ENCODE measurements around the gene FGD2.

GRCh38 chr6:36973647-36974046 lies 31.8 kb upstream of the FGD2 start:
- TF ChIP-seq CTCF (IDR thresholded peaks at IDR 0.05) (no peak), POLR2A (IDR thresholded peaks at IDR 0.05) (no peak)

Measured in testis (tissue), 2 donors.